BLaER1 treated with 17β-estradiol and CSF1 and Interleukin-3, amounts not matched to agents 10 nM and 100 nM (cell line): Measurements from ENCODE around the gene SYTL2.
"Not testable (repeated sequence)": the region's sequence is repeated elsewhere in the genome, so short reads cannot be mapped to it uniquely, and the experiment has no call there.

Experiments used
- H3K27ac ChIP-seq, 11 experiments: shearing (Covaris generic); formaldehyde crosslinking; 2 replicates each; pipeline ENCODE4 v1.8.1; 2022
- H3K27me3 ChIP-seq, 11 experiments: shearing (Covaris generic); formaldehyde crosslinking; 2 replicates each; pipeline ENCODE4 v1.8.1; 2022
- H3K36me3 ChIP-seq, 11 experiments: shearing (Covaris generic); formaldehyde crosslinking; 2 replicates each; pipeline ENCODE4 v1.8.1; 2022
- H3K4me1 ChIP-seq, 10 experiments: shearing (Covaris generic); formaldehyde crosslinking; 2 replicates each; pipeline ENCODE4 v1.8.1; 2022
- H3K4me2 ChIP-seq, 11 experiments: shearing (Covaris generic); formaldehyde crosslinking; 2 replicates each; pipeline ENCODE4 v1.8.1; 2022
- H3K4me3 ChIP-seq, 10 experiments: shearing (Covaris generic); formaldehyde crosslinking; 2 replicates each; pipeline ENCODE4 v1.8.1; 2022
- H3K9ac ChIP-seq, 11 experiments: shearing (Covaris generic); formaldehyde crosslinking; 2 replicates each; pipeline ENCODE4 v1.8.1; 2022
- H3K9me3 ChIP-seq, 11 experiments: shearing (Covaris generic); formaldehyde crosslinking; replicated peaks in 1 of 11; 2 replicates each; pipeline ENCODE4 v1.8.1; 2022
- H4K20me1 ChIP-seq, 11 experiments: shearing (Covaris generic); formaldehyde crosslinking; 2 replicates each; pipeline ENCODE4 v1.8.1; 2022
- Cebpa-rat ChIP-seq, 11 experiments: shearing (Covaris generic); IDR thresholded peaks; 2 replicates each; pipeline ENCODE4 v1.8.1; 2022

Gene SYTL2

GRCh38 chr11:85787809-85788760 lies 22.9 kb downstream of the SYTL2 start:
- H3K4me2 ChIP-seq = no peak overlapping the region
- 0 out of 20 replicates have a peak, but pooled peaks cover 0 to 4% (median 0%) of the 10 kb centered on the region in 10 experiments for H3K4me1 ChIP-seq
- no peak overlapping the region for H3K27ac ChIP-seq
- no peak overlapping the region for H3K9ac ChIP-seq
- no peak for TF ChIP-seq Cebpa-rat (IDR thresholded peaks at IDR 0.05)
- peaks cover 0 to 2% (median 0%) of the 10 kb centered on the region in 11 experiments; a peak in 4 of 22 replicates for H3K9me3 ChIP-seq
- H4K20me1 ChIP-seq = no peaks in the 10 kb centered on the region
- no peaks in the 10 kb centered on the region for H3K27me3 ChIP-seq
- no peak overlapping the region for H3K4me3 ChIP-seq
- H3K36me3 ChIP-seq = no peaks in the 10 kb centered on the region

- Histone ChIP-seq H3K4me3 (no peak overlapping the region), H3K9ac (no peak overlapping the region), H4K20me1 (no peaks in the 10 kb centered on the region), H3K36me3 (no peaks in the 10 kb centered on the region), H3K4me2 (no peak overlapping the region), H3K9me3 (peaks cover 2 to 11% (median 7%) of the 10 kb centered on the region in 11 experiments; a peak in 19 of 22 replicates), H3K4me1 (peaks cover 0 to 4% (median 0%) of the 10 kb centered on the region in 10 experiments; a peak in 1 of 20 replicates), H3K27ac (no peak overlapping the region), H3K27me3 (no peaks in the 10 kb centered on the region)
- no peak for TF ChIP-seq Cebpa-rat (IDR thresholded peaks at IDR 0.05)
These were observed 23.8 kb downstream of the SYTL2 start for GRCh38 chr11:85787168-85787567.

GRCh38 chr11:85784480-85785265 lies 26.3 kb downstream of the SYTL2 start:
- no peak overlapping the region for H3K9ac ChIP-seq
- no peaks in the 10 kb centered on the region for H3K27me3 ChIP-seq
- peaks cover 8 to 24% (median 14%) of the 10 kb centered on the region in 11 experiments; a peak in 19 of 22 replicates for H3K9me3 ChIP-seq
- peaks cover 5 to 23% (median 10%) of the 10 kb centered on the region in 10 experiments; a peak in 18 of 20 replicates for H3K4me1 ChIP-seq
- no peaks in the 10 kb centered on the region for H4K20me1 ChIP-seq
- no peak for TF ChIP-seq Cebpa-rat (IDR thresholded peaks at IDR 0.05)
- no peak overlapping the region for H3K4me3 ChIP-seq
- no peaks in the 10 kb centered on the region for H3K36me3 ChIP-seq
- H3K27ac ChIP-seq = no peak overlapping the region
- H3K4me2 ChIP-seq = no peak overlapping the region

- Histone ChIP-seq H3K9ac (no peak overlapping the region), H3K9me3 (peaks cover 8 to 24% (median 14%) of the 10 kb centered on the region in 11 experiments; a peak in 19 of 22 replicates), H3K4me2 (no peak overlapping the region), H3K4me3 (no peak overlapping the region), H3K27ac (no peak overlapping the region), H3K27me3 (no peaks in the 10 kb centered on the region), H3K36me3 (no peaks in the 10 kb centered on the region), H3K4me1 (peaks cover 5 to 23% (median 10%) of the 10 kb centered on the region in 10 experiments; a peak in 18 of 20 replicates), H4K20me1 (no peaks in the 10 kb centered on the region)
- no peak for TF ChIP-seq Cebpa-rat (IDR thresholded peaks at IDR 0.05)
These were observed 27.2 kb downstream of the SYTL2 start for GRCh38 chr11:85783758-85784157.

GRCh38 chr11:85780780-85781517 lies 30.0 kb downstream of the SYTL2 start:
- peaks cover 5 to 23% (median 10%) of the 10 kb centered on the region in 10 experiments; a peak in 18 of 20 replicates for H3K4me1 ChIP-seq
- H3K36me3 ChIP-seq, H3K4me3 ChIP-seq, H3K27me3 ChIP-seq, H3K9ac ChIP-seq, H4K20me1 ChIP-seq: not testable (repeated sequence)
- peak overlapping the region in 7 of 11 experiments; percentile 11 to 63 (median 39); a peak in 8 of 22 replicates for H3K4me2 ChIP-seq
- 0 out of 22 replicates have a peak overlapping the region, but pooled peaks of 1 of the 11 experiments have one; percentile 27 for H3K27ac ChIP-seq
- H3K9me3 ChIP-seq = peaks cover 8 to 29% (median 14%) of the 10 kb centered on the region in 11 experiments; a peak in 19 of 22 replicates

- Histone ChIP-seq H3K4me2 (peak overlapping the region in 5 of 11 experiments; percentile 6 to 38 (median 15); a peak in 4 of 22 replicates), H3K27ac (no peak overlapping the region)
These were observed 30.8 kb downstream of the SYTL2 start for GRCh38 chr11:85779956-85780640.

GRCh38 chr11:85777603-85777972 lies 33.4 kb downstream of the SYTL2 start:
- H3K4me2 ChIP-seq, H3K36me3 ChIP-seq, H3K27me3 ChIP-seq, H3K9ac ChIP-seq, H3K4me3 ChIP-seq, H3K27ac ChIP-seq, H4K20me1 ChIP-seq: not testable (repeated sequence)
- Histone ChIP-seq H3K9me3 (peaks cover 6 to 25% (median 10%) of the 10 kb centered on the region in 11 experiments; a peak in 19 of 22 replicates), H3K4me1 (peaks cover 5 to 25% (median 17%) of the 10 kb centered on the region in 10 experiments; a peak in 18 of 20 replicates)

More at GRCh38 chr11:85779956-85780640, 30.8 kb downstream of the SYTL2 start:
- no peaks in the 10 kb centered on the region for H4K20me1 ChIP-seq
- H3K36me3 ChIP-seq = no peaks in the 10 kb centered on the region
- H3K9me3 ChIP-seq = peaks cover 8 to 32% (median 14%) of the 10 kb centered on the region in 11 experiments; a peak in 19 of 22 replicates
- no peaks in the 10 kb centered on the region for H3K27me3 ChIP-seq
- 0 out of 22 replicates have a peak, but pooled peaks of 1 of the 11 experiments have one; percentile 40 for TF ChIP-seq Cebpa-rat (IDR thresholded peaks at IDR 0.05)
- no peak overlapping the region for H3K4me3 ChIP-seq
- H3K9ac ChIP-seq = no peak overlapping the region
- H3K4me1 ChIP-seq = peaks cover 5 to 23% (median 10%) of the 10 kb centered on the region in 10 experiments; a peak in 18 of 20 replicates
